Right atrium auricular region (tissue), 2 donors: Measurements from ENCODE around the gene RNU7-1. TPM values are rescaled to one million over a fixed set of nuclear protein-coding genes. Genes with fewer than 3 reads are reported as not detected.

Experiments
- DNase-seq: peaks from one replicate; pipeline ENCODE4 v3.0.0-alpha.2; 2019; ENCODE audit warnings: low spot score
- H3K27ac ChIP-seq, 2 donors: fragments of 200-600 bp; sonication (generic); 1 replicate in 1 of 2; 2 replicates in 1 of 2; pipeline ENCODE4 v1.5.1; 2016 to 2019
- H3K27me3 ChIP-seq, 2 donors: fragments of 200-600 bp; sonication (generic); one replicate each; pipeline versions ENCODE4 v1.5.1 to v1.6.0; 2017 to 2019
- H3K36me3 ChIP-seq: fragments of 200-600 bp; sonication (generic); one replicate; pipeline ENCODE4 v1.5.1; 2016
- H3K4me1 ChIP-seq, 2 donors: fragments of 200-600 bp; sonication (generic); one replicate each; pipeline versions ENCODE4 v1.5.1 to v1.6.0; 2017 to 2019
- H3K4me3 ChIP-seq, 2 donors: fragments of 200-600 bp; sonication (generic); 1 replicate in 1 of 2; 2 replicates in 1 of 2; pipeline ENCODE4 v1.5.1; 2017 to 2019; ENCODE audit warnings: mild to moderate bottlenecking in 1 of 2, moderate library complexity in 1 of 2
- H3K9me3 ChIP-seq, 2 donors: fragments of 200-600 bp; sonication (generic); one replicate each; pipeline ENCODE4 v1.5.1; 2019
- total RNA-seq, 2 donors: library from RNA; depleted of rRNA; stranded (reverse); fragments of >200 nt; gene quantifications; one replicate each; pipeline ENCODE4 v1.1.0, GENCODE V29; 2016
- TF ChIP-seq, protein P1 (sequence below), 2 donors: fragments of 200-600 bp; sonication (generic); IDR thresholded peaks; one replicate each; pipeline ENCODE4 v1.5.1; 2019; ENCODE audit warnings: antibody characterized with exemption in 2 of 2

Gene RNU7-1
- total RNA-seq, 2 donors from 2014 or later = not detected

DNA sequence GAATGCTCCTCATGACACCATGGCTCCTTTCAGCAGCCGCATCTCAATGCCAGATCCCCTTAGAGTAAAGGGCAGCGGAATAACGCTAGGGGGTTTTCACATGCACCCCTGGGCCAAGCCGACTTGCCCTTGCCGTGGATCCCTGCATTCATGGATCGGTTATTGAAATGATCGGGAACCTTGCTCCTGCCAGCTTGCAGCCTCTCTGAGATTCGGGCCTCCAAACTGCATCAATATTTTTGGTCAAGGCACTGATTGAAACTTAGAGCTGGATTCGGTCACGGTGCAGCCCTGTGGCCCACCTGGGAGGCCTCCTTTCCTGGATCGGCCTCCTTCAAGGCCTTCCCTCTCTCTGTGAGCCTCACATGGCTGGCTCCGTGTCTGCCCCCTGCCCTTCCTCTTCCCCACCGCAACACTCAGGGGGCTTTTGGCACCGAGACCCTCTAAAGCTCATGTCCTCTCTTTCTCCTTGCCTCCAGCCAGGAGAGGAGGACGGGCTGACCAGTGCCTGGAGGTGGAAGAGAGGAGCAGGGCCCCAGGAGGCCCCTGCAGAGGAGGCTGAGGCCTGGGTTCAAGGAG lies 9.3 kb downstream of the RNU7-1 start:
- TF ChIP-seq, protein P1, sequence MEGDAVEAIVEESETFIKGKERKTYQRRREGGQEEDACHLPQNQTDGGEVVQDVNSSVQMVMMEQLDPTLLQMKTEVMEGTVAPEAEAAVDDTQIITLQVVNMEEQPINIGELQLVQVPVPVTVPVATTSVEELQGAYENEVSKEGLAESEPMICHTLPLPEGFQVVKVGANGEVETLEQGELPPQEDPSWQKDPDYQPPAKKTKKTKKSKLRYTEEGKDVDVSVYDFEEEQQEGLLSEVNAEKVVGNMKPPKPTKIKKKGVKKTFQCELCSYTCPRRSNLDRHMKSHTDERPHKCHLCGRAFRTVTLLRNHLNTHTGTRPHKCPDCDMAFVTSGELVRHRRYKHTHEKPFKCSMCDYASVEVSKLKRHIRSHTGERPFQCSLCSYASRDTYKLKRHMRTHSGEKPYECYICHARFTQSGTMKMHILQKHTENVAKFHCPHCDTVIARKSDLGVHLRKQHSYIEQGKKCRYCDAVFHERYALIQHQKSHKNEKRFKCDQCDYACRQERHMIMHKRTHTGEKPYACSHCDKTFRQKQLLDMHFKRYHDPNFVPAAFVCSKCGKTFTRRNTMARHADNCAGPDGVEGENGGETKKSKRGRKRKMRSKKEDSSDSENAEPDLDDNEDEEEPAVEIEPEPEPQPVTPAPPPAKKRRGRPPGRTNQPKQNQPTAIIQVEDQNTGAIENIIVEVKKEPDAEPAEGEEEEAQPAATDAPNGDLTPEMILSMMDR (IDR thresholded peaks at IDR 0.05) = no peak
- peak overlapping the region; percentile 31 to 37 for H3K27ac ChIP-seq
- peak overlapping the region in 1 of 2 donors; percentile 43 for H3K4me3 ChIP-seq
- no peaks in the 10 kb centered on the region for H3K36me3 ChIP-seq
- no peaks in the 10 kb centered on the region for H3K27me3 ChIP-seq
- no peak for DNase-seq
- H3K9me3 ChIP-seq = no peaks in the 10 kb centered on the region
- peaks cover 0 to 20% of the 10 kb centered on the region in 2 donors for H3K4me1 ChIP-seq

DNA sequence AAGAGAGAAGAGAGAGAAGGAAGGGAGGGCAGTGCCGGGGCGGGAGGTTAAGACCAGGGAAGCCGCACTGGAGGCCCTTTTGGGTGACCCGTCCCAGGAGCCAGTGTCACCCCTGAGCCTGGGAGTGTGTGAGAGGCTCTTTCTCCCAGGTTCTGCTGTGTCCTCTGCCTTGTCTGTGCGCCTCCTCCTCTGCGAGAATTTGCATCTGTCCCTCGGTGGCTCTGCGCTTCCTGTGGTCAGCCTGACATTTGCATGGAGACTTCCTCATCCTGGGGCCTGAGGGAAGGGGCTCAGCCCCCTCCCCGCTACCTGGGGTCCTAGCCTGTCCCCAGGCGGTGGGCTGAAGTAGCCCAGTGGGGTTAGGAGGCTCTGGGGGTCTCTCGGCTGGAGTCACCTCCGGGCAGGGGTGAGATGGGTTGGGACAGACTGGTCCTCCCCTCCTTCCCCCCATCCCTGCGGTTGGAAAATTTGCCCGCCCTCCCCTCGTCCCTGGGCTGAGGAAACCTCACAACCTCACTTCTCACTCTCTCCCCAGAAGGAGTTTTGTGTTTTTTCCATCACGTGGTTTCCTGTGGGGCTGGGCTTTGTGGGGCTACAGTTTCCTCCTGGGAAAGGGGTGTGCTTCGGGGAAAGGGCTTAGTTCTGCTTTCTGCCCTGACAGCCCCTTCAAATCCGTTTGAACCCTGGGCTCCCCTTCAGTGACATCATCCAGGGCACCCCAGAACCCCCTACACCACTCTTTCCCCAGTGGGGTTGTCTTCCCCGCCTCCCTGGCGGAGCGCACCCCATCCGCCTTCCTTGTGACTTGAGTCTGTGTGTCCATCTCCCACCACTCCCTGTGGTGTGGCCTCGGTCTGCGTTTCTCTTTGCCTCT lies 10.1 kb downstream of the RNU7-1 start:
- TF ChIP-seq, protein P1 (IDR thresholded peaks at IDR 0.05) = no peak
- Histone ChIP-seq H3K27ac (peak overlapping the region; percentile 31 to 37), H3K4me1 (peaks cover 0 to 26% of the 10 kb centered on the region in 2 donors), H3K36me3 (no peaks in the 10 kb centered on the region), H3K4me3 (peak overlapping the region in 1 of 2 donors; percentile 43), H3K27me3 (no peaks in the 10 kb centered on the region), H3K9me3 (no peaks in the 10 kb centered on the region)
- no peak for DNase-seq

DNA sequence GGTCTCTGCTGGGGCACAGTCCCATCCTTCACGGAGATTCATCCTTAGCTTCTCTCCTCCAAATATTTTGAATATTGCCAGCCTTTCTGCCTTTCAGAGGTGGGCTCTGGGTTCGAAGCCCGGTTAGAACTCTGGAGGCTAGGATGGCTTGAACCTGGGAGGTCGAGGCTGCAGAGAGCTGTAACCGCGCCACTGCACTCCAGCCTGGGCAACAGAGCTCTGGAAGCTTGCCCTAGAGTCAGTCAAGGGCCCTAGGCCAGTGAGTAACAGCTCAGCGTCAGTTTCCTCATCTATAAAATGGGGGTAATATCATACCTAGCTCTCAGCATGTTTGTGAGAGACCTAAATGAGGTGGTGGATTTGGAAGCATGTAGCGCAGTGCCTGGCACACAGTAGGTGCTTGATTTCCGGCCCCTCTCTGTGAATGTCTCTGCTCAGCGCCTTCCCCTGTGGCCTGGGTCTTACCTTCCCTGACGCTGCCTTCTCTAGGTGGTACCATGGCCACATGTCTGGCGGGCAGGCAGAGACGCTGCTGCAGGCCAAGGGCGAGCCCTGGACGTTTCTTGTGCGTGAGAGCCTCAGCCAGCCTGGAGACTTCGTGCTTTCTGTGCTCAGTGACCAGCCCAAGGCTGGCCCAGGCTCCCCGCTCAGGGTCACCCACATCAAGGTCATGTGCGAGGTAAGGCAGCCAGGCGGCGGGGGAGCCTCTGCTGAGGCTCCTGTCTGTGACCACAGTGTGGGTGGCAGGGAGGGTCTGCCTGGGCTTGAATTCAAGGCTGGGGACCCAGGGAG lies 10.9 kb downstream of the RNU7-1 start:
- Histone ChIP-seq H3K4me3 (no peak overlapping the region), H3K27me3 (no peaks in the 10 kb centered on the region), H3K9me3 (no peaks in the 10 kb centered on the region), H3K4me1 (peaks cover 0 to 32% of the 10 kb centered on the region in 2 donors), H3K36me3 (no peaks in the 10 kb centered on the region), H3K27ac (no peak overlapping the region)
- no peak for DNase-seq
- TF ChIP-seq, protein P1 (IDR thresholded peaks at IDR 0.05) = no peak

DNA sequence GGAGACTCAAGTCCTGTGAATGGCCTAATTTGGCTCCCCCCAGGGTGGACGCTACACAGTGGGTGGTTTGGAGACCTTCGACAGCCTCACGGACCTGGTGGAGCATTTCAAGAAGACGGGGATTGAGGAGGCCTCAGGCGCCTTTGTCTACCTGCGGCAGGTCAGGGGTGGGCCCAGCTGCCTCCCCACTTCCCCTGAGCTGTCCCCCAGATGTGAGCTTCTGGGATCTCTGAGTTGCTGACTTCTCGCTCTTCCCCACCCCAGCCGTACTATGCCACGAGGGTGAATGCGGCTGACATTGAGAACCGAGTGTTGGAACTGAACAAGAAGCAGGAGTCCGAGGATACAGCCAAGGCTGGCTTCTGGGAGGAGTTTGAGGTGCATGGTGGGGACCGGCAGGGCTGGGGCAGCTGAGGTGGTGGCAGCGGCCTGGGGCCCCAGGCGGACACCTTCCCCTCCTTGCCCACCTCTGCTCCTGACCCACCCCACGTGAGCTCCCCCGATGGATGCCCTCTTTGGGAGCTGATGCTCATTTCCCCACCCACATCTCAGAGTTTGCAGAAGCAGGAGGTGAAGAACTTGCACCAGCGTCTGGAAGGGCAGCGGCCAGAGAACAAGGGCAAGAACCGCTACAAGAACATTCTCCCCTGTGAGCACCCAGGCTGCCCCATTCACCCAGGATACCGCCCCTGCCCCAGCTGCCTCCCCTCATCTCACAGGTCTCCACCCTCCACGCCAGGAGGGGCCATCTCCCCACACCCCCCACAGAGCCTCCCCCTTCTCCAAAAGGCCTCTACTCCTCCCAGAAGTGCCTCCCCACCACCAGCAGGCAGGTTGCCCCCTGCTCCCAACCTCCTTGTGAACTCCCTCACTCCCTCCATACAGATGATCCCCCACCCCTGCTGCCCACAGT lies 11.7 kb downstream of the RNU7-1 start:
- TF ChIP-seq, protein P1 (IDR thresholded peaks at IDR 0.05) = no peak
- Histone ChIP-seq H3K9me3 (no peaks in the 10 kb centered on the region), H3K36me3 (no peaks in the 10 kb centered on the region), H3K27me3 (no peaks in the 10 kb centered on the region), H3K4me1 (peaks cover 0 to 41% of the 10 kb centered on the region in 2 donors), H3K4me3 (no peak overlapping the region), H3K27ac (no peak overlapping the region)
- DNase-seq = no peak
